ENCODE results near the gene SLC28A1. TPM values are rescaled to one million over a fixed set of nuclear protein-coding genes. Genes with fewer than 3 reads are reported as not detected.

The SLC28A1 gene
- total RNA-seq, 1 donor from 2014 or later = 0.19 TPM

- no peak overlapping the region for H3K27ac Mint-ChIP-seq
- no peaks in the 10 kb centered on the region for H3K9me3 Mint-ChIP-seq
- no peaks in the 10 kb centered on the region for H3K4me1 Mint-ChIP-seq (ENCODE audit: unreplicated experiment)
- peaks cover 12% of the 10 kb centered on the region for H3K36me3 Mint-ChIP-seq
- TF ChIP-seq CTCF (conservative IDR thresholded peaks at IDR 0.05) = no peak
- H3K27me3 Mint-ChIP-seq = no peaks in the 10 kb centered on the region
- DNase-seq (ENCODE audit: extremely low spot score, unreplicated experiment) = no peak
- no peak overlapping the region for H3K4me3 Mint-ChIP-seq
Observed at GRCh38 chr15:84846269-84846668, 38.2 kb upstream of the SLC28A1 start.

GRCh38 chr15:84847382-84847781 lies 37.1 kb upstream of the SLC28A1 start:
- no peak overlapping the region for H3K27ac Mint-ChIP-seq
- no peaks in the 10 kb centered on the region for H3K9me3 Mint-ChIP-seq
- no peak for DNase-seq (ENCODE audit: extremely low spot score, unreplicated experiment)
- peaks cover 12% of the 10 kb centered on the region for H3K36me3 Mint-ChIP-seq
- no peak for TF ChIP-seq CTCF (conservative IDR thresholded peaks at IDR 0.05)
- no peak overlapping the region for H3K4me3 Mint-ChIP-seq
- H3K27me3 Mint-ChIP-seq = no peaks in the 10 kb centered on the region
- no peaks in the 10 kb centered on the region for H3K4me1 Mint-ChIP-seq (ENCODE audit: unreplicated experiment)

- H3K9me3 Mint-ChIP-seq = no peaks in the 10 kb centered on the region
Observed at GRCh38 chr15:84852212-84852611, 32.2 kb upstream of the SLC28A1 start.

GRCh38 chr15:84855136-84855535 lies 29.3 kb upstream of the SLC28A1 start:
- no peak for DNase-seq (ENCODE audit: extremely low spot score, unreplicated experiment)
- H3K9me3 Mint-ChIP-seq = no peaks in the 10 kb centered on the region
- no peaks in the 10 kb centered on the region for H3K27me3 Mint-ChIP-seq
- no peak overlapping the region for H3K27ac Mint-ChIP-seq
- no peak overlapping the region for H3K4me3 Mint-ChIP-seq
- H3K4me1 Mint-ChIP-seq (ENCODE audit: unreplicated experiment) = no peaks in the 10 kb centered on the region
- TF ChIP-seq CTCF (conservative IDR thresholded peaks at IDR 0.05) = no peak
- peaks cover 4% of the 10 kb centered on the region for H3K36me3 Mint-ChIP-seq

More at GRCh38 chr15:84852212-84852611, 32.2 kb upstream of the SLC28A1 start:
- Mint-ChIP-seq H3K4me3 (no peak overlapping the region), H3K36me3 (peaks cover 4% of the 10 kb centered on the region), H3K27ac (no peak overlapping the region), H3K27me3 (no peaks in the 10 kb centered on the region), H3K4me1 (ENCODE audit: unreplicated experiment) (no peaks in the 10 kb centered on the region)
- TF ChIP-seq CTCF (conservative IDR thresholded peaks at IDR 0.05) = no peak
- no peak for DNase-seq (ENCODE audit: extremely low spot score, unreplicated experiment)

GRCh38 chr15:84855765-84856164 lies 28.7 kb upstream of the SLC28A1 start:
- no peak for TF ChIP-seq CTCF (conservative IDR thresholded peaks at IDR 0.05)
- Mint-ChIP-seq H3K4me1 (ENCODE audit: unreplicated experiment) (no peaks in the 10 kb centered on the region), H3K27ac (no peak overlapping the region), H3K9me3 (no peaks in the 10 kb centered on the region), H3K36me3 (peaks cover 4% of the 10 kb centered on the region), H3K4me3 (no peak overlapping the region), H3K27me3 (no peaks in the 10 kb centered on the region)
- no peak for DNase-seq (ENCODE audit: extremely low spot score, unreplicated experiment)
